Thoracic aorta (tissue), 2 donors: ENCODE measurements around the gene GABBR2. TPM values are rescaled to one million over a fixed set of nuclear protein-coding genes. Genes with fewer than 3 reads are reported as not detected.

ENCODE experiments used
- ATAC-seq: fragments of 150-250 bp; one replicate; pipeline ENCODE4 v1.8.0; 2017; ENCODE audit warnings: low read depth; ENCODE audit not compliant: insufficient number of reproducible peaks, low FRiP score
- DNase-seq: peaks from one replicate; pipeline ENCODE4 v3.0.0-alpha.2; 2020; ENCODE audit warnings: low spot score
- H3K27ac ChIP-seq, 2 donors: fragments of 200-600 bp; sonication (generic); 1 replicate in 1 of 2; 2 replicates in 1 of 2; pipeline ENCODE4 v1.5.1; 2016; ENCODE audit warnings: mild to moderate bottlenecking in 2 of 2, moderate library complexity in 2 of 2
- H3K27me3 ChIP-seq: fragments of 200-600 bp; sonication (generic); replicated peaks from 2 replicates; pipeline ENCODE4 v1.6.0; 2016; ENCODE audit warnings: mild to moderate bottlenecking; ENCODE audit not compliant: insufficient read depth
- H3K36me3 ChIP-seq: fragments of 200-600 bp; sonication (generic); one replicate; pipeline ENCODE4 v1.5.1; 2016
- H3K4me1 ChIP-seq, 2 donors: fragments of 200-600 bp; sonication (generic); 1 replicate in 1 of 2; 2 replicates in 1 of 2; pipeline versions ENCODE4 v1.5.1 to v1.6.0; 2016; ENCODE audit warnings: low read depth in 2 of 2, mild to moderate bottlenecking in 1 of 2; ENCODE audit not compliant: control insufficient read depth in 1 of 2
- H3K4me3 ChIP-seq: fragments of 200-600 bp; sonication (generic); 2 replicates; pipeline ENCODE4 v1.5.1; 2016; ENCODE audit warnings: mild to moderate bottlenecking
- H3K9me3 ChIP-seq: fragments of 200-600 bp; sonication (generic); 2 replicates; pipeline ENCODE4 v1.5.1; 2016
- total RNA-seq, 2 donors: library from RNA; depleted of rRNA; stranded (reverse); fragments of >200 nt; gene quantifications; one replicate each; pipeline versions ENCODE4 v1.1.0 to v1.2.3, GENCODE V29; 2016
- TF ChIP-seq, protein P1 (sequence below): fragments of 200-600 bp; sonication (generic); IDR thresholded peaks from one replicate; pipeline ENCODE4 v1.5.1; 2019; ENCODE audit warnings: antibody characterized with exemption

Gene GABBR2
- total RNA-seq, 2 donors from 2014 or later, result not detected

DNA sequence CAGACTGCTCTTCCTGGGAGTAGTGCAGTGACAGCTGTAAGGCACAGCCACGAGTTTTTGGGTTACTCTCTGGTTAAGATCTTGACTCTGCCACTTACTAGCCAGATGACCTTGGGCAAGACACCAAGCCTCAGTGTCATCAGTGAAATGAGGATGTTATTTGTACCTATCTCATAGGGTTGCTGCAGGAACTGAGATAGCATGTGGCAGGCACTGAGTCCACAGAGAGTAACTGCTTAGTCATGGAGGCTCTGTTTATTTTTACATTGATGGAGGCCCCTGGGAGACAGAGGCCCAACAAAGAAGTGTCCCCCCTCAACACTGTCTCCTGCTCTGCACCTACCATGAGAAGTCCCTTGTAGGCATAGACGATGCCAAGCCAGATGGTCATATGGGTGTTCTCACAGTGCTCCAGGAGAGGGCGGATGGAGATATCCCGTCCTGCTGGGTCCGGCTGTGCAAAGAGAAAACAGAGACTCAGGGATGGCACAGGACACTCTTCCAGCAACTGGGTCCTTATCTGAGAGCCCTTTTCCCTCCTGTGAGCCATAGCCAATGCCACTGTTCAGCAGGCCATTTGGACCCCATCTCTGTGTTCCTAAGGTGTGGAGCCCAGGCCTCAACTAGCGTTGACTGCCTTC lies 397.9 kb downstream of the GABBR2 start:
- Histone ChIP-seq H3K27ac (no peak overlapping the region), H3K9me3 (no peaks in the 10 kb centered on the region), H3K27me3 (no peaks in the 10 kb centered on the region), H3K36me3 (no peaks in the 10 kb centered on the region), H3K4me1 (no peaks in the 10 kb centered on the region), H3K4me3 (no peak overlapping the region)
- ATAC-seq (no peak), DNase-seq (no peak)
- TF ChIP-seq, protein P1, sequence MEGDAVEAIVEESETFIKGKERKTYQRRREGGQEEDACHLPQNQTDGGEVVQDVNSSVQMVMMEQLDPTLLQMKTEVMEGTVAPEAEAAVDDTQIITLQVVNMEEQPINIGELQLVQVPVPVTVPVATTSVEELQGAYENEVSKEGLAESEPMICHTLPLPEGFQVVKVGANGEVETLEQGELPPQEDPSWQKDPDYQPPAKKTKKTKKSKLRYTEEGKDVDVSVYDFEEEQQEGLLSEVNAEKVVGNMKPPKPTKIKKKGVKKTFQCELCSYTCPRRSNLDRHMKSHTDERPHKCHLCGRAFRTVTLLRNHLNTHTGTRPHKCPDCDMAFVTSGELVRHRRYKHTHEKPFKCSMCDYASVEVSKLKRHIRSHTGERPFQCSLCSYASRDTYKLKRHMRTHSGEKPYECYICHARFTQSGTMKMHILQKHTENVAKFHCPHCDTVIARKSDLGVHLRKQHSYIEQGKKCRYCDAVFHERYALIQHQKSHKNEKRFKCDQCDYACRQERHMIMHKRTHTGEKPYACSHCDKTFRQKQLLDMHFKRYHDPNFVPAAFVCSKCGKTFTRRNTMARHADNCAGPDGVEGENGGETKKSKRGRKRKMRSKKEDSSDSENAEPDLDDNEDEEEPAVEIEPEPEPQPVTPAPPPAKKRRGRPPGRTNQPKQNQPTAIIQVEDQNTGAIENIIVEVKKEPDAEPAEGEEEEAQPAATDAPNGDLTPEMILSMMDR, result no peak

DNA sequence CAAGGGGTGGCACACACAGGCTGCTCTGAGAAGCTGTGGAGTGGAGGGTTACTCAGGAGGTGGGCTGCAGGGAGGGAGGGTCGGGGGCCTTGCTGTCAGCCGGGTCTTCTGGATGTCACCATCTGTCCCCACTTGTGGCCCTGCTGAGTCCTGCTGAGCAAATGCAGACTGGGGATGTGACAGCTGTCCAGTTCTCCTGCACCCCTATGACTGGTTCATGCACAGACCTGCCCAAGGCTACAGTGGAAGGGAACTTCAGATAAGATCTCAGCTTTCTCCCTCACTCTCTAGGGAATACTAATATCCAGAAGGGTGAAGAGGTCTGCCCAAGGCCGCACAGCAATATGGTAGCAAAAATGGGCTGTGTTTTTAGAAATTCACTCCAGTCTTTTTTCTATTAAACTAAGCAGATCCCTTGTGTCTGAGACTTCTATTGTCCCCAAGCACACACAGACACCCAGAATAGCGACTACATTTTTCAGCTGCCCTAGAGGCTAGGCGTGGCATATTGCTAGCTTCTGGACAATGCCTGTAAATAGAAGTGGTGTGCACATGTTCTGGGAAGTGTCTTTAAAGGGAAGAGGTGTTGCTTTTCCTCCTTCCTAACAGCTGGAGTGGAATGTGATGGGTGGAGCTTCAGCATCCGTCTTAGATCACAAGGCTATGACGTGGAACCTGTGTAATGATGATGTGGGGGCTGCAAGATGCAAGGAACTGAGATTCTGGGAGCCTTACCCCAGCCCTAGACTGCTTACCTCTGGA lies 402.2 kb downstream of the GABBR2 start:
- DNase-seq (no peak), ATAC-seq (no peak)
- Histone ChIP-seq H3K4me3 (no peak overlapping the region), H3K27me3 (no peaks in the 10 kb centered on the region), H3K27ac (no peak overlapping the region), H3K36me3 (no peaks in the 10 kb centered on the region), H3K9me3 (no peaks in the 10 kb centered on the region), H3K4me1 (peaks cover 0 to 7% of the 10 kb centered on the region in 2 donors)
- TF ChIP-seq, protein P1, result no peak

DNA sequence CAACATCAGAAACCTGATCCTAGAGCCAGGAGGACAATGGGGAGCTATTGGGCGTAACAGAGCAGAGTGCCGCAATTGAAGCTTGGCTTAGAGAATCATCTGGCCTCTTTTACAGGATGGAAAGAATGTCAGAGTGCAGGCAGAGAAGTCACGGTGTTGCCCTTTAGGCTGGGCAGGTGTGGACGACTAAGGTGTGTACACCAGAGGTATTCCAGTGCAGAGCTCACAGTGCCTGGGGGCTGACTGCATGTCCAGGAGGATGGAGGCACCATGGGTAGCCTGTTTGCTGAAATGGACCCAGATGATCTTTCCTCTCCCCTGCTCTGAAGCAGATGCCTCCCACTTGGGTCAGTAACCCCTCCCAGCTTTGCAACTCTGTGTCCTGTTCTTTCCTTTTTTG lies 404.4 kb downstream of the GABBR2 start:
- ATAC-seq (no peak), DNase-seq (no peak)
- H3K4me3 ChIP-seq, result no peak overlapping the region
- peaks cover 0 to 7% of the 10 kb centered on the region in 2 donors for H3K4me1 ChIP-seq
- no peaks in the 10 kb centered on the region for H3K9me3 ChIP-seq
- H3K27ac ChIP-seq, result no peak overlapping the region
- no peaks in the 10 kb centered on the region for H3K36me3 ChIP-seq
- H3K27me3 ChIP-seq, result no peaks in the 10 kb centered on the region
- TF ChIP-seq, protein P1, result no peak

DNA sequence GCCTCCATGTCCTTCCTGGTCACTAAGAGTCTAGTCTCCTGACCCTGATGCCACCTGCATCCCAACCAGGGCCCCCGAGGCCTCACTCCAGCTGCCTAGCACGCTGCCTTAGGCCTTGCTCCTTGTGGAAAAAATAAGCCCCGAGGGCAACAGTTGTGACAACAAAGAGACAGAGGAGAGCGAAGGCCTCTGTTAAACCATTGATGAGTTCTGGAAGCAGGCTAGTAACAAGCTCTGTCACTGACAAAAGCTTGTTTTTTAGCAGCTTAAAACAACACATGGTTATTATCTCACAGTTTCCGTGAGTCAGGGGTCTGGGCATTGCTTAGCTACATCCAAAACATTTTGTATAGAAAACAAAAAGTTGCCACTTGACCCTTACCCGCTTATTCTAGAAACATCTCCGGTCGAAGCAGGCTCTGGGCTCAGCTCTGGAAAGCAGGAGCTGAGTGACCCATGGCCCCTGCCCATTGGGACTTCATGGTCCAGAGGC lies 405.1 kb downstream of the GABBR2 start:
- no peak overlapping the region for H3K27ac ChIP-seq
- no peaks in the 10 kb centered on the region for H3K36me3 ChIP-seq
- H3K27me3 ChIP-seq, result no peaks in the 10 kb centered on the region
- H3K9me3 ChIP-seq, result no peaks in the 10 kb centered on the region
- DNase-seq (no peak), ATAC-seq (no peak)
- TF ChIP-seq, protein P1, result no peak
- peaks cover 0 to 7% of the 10 kb centered on the region in 2 donors for H3K4me1 ChIP-seq
- H3K4me3 ChIP-seq, result no peak overlapping the region

DNA sequence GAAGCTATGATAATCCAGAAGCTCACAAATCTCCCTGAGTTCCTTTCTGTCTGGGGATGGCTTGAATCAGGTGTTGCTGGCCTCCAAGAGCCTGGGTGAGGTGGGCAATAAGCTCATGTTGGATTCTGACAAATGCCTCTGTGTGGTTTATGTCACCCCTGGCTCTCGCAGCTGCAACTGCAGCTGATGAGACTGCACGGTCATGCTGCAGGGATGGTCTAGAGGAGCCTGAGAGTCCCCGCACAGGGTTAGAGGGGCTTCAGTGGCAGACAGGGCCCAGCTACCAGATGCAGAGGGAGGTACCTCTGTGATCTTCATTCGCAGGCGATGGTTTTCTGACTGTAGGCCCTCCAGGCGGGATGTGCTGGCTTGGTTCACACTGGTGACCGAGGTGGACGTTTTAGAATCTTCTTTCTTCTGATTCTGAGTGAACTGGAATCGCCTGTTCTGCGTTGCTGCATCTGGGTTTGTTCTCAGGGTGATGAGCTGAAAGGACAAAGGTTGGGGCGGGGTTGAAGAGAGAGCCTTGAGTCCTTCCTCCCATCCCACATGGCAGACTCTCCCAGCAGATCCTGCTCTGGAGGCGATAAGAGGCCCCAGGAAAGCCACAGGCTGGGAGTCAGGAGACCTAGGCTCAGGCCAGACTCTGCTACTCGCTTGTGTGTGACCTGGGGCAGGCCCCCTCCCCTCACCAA lies 405.6 kb downstream of the GABBR2 start:
- DNase-seq (no peak), ATAC-seq (no peak)
- Histone ChIP-seq H3K4me3 (no peak overlapping the region), H3K9me3 (no peaks in the 10 kb centered on the region), H3K27ac (no peak overlapping the region), H3K36me3 (no peaks in the 10 kb centered on the region), H3K4me1 (peaks cover 0 to 7% of the 10 kb centered on the region in 2 donors), H3K27me3 (no peaks in the 10 kb centered on the region)
- TF ChIP-seq, protein P1, result no peak
